DOHH2 (cell line): ENCODE data around the gene SPAG6.

Source experiments
- H3F3A ChIP-seq: fragments of 200-600 bp; sonication (generic), shearing (Covaris generic); 2 replicates; pipeline ENCODE4 v1.6.0; 2016; ENCODE audit warnings: antibody characterized with exemption, mild to moderate bottlenecking; ENCODE audit not compliant: control insufficient read depth, insufficient read depth
- H3K27ac ChIP-seq: fragments of 200-600 bp; sonication (generic); 2 replicates; pipeline ENCODE4 v1.5.1; 2014; ENCODE audit warnings: low read depth, mild to moderate bottlenecking, low read length, moderate library complexity
- H3K27me3 ChIP-seq: fragments of 200-600 bp; sonication (generic); 2 replicates; pipeline ENCODE4 v1.6.1; 2014; ENCODE audit warnings: mild to moderate bottlenecking, low read length, mixed read lengths; ENCODE audit not compliant: control insufficient read depth
- H3K36me3 ChIP-seq: fragments of 200-600 bp; sonication (generic); 2 replicates; pipeline ENCODE4 v1.6.1; 2014; ENCODE audit warnings: mild to moderate bottlenecking, low read length, moderate library complexity, mixed read lengths; ENCODE audit not compliant: control insufficient read depth
- H3K4me1 ChIP-seq: fragments of 200-600 bp; sonication (generic); 2 replicates; pipeline ENCODE4 v1.6.1; 2014; ENCODE audit warnings: mild to moderate bottlenecking, low read length, mixed read lengths; ENCODE audit not compliant: control insufficient read depth
- H3K4me2 ChIP-seq: fragments of 200-600 bp; sonication (generic); 2 replicates; pipeline ENCODE4 v1.6.0; 2014; ENCODE audit warnings: mild to moderate bottlenecking, low read length, moderate library complexity
- H3K4me3 ChIP-seq: fragments of 200-600 bp; sonication (generic); 2 replicates; pipeline ENCODE4 v1.5.1; 2014; ENCODE audit warnings: mild to moderate bottlenecking, low read length, mixed read lengths
- H3K79me2 ChIP-seq: fragments of 200-600 bp; sonication (generic); 2 replicates; pipeline ENCODE4 v1.6.1; 2014; ENCODE audit warnings: mild to moderate bottlenecking, low read length, mixed read lengths; ENCODE audit not compliant: control insufficient read depth
- H3K9me2 ChIP-seq: fragments of 200-600 bp; sonication (generic); replicated peaks from 2 replicates; pipeline ENCODE4 v1.6.1; 2014; ENCODE audit warnings: mild to moderate bottlenecking, low read length, mixed read lengths; ENCODE audit not compliant: control insufficient read depth
- H3K9me3 ChIP-seq: fragments of 200-600 bp; sonication (generic); 2 replicates; pipeline ENCODE4 v1.6.1; 2014; ENCODE audit warnings: antibody characterized with exemption, low read length, mixed read lengths; ENCODE audit not compliant: control insufficient read depth, insufficient read depth
- H4K20me1 ChIP-seq: fragments of 200-600 bp; sonication (generic); 2 replicates; pipeline ENCODE4 v1.6.0; 2014; ENCODE audit warnings: low read depth, mild to moderate bottlenecking, antibody characterized with exemption, low read length, moderate library complexity; ENCODE audit not compliant: control insufficient read depth, insufficient read depth
- CTCF ChIP-seq: fragments of 200-600 bp; sonication (generic); IDR thresholded peaks from one replicate; pipeline ENCODE4 v1.5.1; 2014; ENCODE audit warnings: antibody characterized with exemption, mild to moderate bottlenecking, low read depth, low read length; ENCODE audit not compliant: poor library complexity, severe bottlenecking
- EZH2phosphoT487 ChIP-seq: fragments of 200-600 bp; sonication (generic); IDR thresholded peaks from 2 replicates; pipeline ENCODE4 v1.6.1; 2017; ENCODE audit warnings: borderline replicate concordance, mild to moderate bottlenecking, antibody characterized with exemption, low read length, moderate library complexity, mixed read lengths

SPAG6 gene

GRCh38 chr10:22429981-22430421 lies 84.7 kb downstream of the SPAG6 start:
- Histone ChIP-seq H3K9me3 (no peaks in the 10 kb centered on the region), H3K27ac (no peak overlapping the region), H4K20me1 (no peaks in the 10 kb centered on the region), H3K36me3 (no peaks in the 10 kb centered on the region), H3F3A (peaks cover 1% of the 10 kb centered on the region; the same call in 1 of the 2 replicates), H3K4me3 (no peak overlapping the region), H3K4me2 (no peak overlapping the region), H3K9me2 (no peaks in the 10 kb centered on the region), H3K27me3 (peaks cover 25% of the 10 kb centered on the region), H3K4me1 (no peaks in the 10 kb centered on the region), H3K79me2 (no peaks in the 10 kb centered on the region)
- TF ChIP-seq CTCF (no peak), EZH2phosphoT487 (no peak)

- H3K27ac ChIP-seq, result no peak overlapping the region
- H4K20me1 ChIP-seq, result no peaks in the 10 kb centered on the region
- TF ChIP-seq EZH2phosphoT487 (no peak), CTCF (no peak)
- peaks cover 5% of the 10 kb centered on the region; the same call in 1 of the 2 replicates for H3F3A ChIP-seq
- H3K4me3 ChIP-seq, result no peak overlapping the region
- H3K4me2 ChIP-seq, result no peak overlapping the region
- H3K36me3 ChIP-seq, result no peaks in the 10 kb centered on the region
- H3K4me1 ChIP-seq, result peaks cover 24% of the 10 kb centered on the region
- no peaks in the 10 kb centered on the region for H3K9me2 ChIP-seq
- H3K79me2 ChIP-seq, result no peaks in the 10 kb centered on the region
- H3K9me3 ChIP-seq, result no peaks in the 10 kb centered on the region
- H3K27me3 ChIP-seq, result peaks cover 23% of the 10 kb centered on the region
Measured at GRCh38 chr10:22433875-22434274, 88.6 kb downstream of the SPAG6 start.

- H3K4me1 ChIP-seq, result peaks cover 24% of the 10 kb centered on the region
- no peaks in the 10 kb centered on the region for H3K79me2 ChIP-seq
- H3K27ac ChIP-seq, result no peak overlapping the region
- H3K9me2 ChIP-seq, result no peaks in the 10 kb centered on the region
- H3F3A ChIP-seq, result peaks cover 5% of the 10 kb centered on the region; the same call in 1 of the 2 replicates
- no peaks in the 10 kb centered on the region for H4K20me1 ChIP-seq
- H3K9me3 ChIP-seq, result no peaks in the 10 kb centered on the region
- H3K27me3 ChIP-seq, result peaks cover 22% of the 10 kb centered on the region
- H3K4me3 ChIP-seq, result no peak overlapping the region
- H3K4me2 ChIP-seq, result no peak overlapping the region
- no peak for TF ChIP-seq CTCF
- no peak for TF ChIP-seq EZH2phosphoT487
- H3K36me3 ChIP-seq, result no peaks in the 10 kb centered on the region
Measured at GRCh38 chr10:22434521-22434920, 89.2 kb downstream of the SPAG6 start.

- Histone ChIP-seq H3F3A (peaks cover 5% of the 10 kb centered on the region; the same call in 1 of the 2 replicates), H3K27ac (no peak overlapping the region), H3K4me3 (no peak overlapping the region), H4K20me1 (no peaks in the 10 kb centered on the region), H3K27me3 (peaks cover 17% of the 10 kb centered on the region), H3K9me2 (no peaks in the 10 kb centered on the region), H3K79me2 (no peaks in the 10 kb centered on the region), H3K4me2 (no peak overlapping the region), H3K9me3 (no peaks in the 10 kb centered on the region), H3K4me1 (peaks cover 24% of the 10 kb centered on the region), H3K36me3 (no peaks in the 10 kb centered on the region)
- no peak for TF ChIP-seq CTCF
- no peak for TF ChIP-seq EZH2phosphoT487
Measured at GRCh38 chr10:22435650-22436049, 90.4 kb downstream of the SPAG6 start.
